Measurements from ENCODE around the gene CACHD1.
"Not testable (repeated sequence)": the region's sequence is repeated elsewhere in the genome, so short reads cannot be mapped to it uniquely, and the experiment has no call there.

CACHD1 gene

DNA sequence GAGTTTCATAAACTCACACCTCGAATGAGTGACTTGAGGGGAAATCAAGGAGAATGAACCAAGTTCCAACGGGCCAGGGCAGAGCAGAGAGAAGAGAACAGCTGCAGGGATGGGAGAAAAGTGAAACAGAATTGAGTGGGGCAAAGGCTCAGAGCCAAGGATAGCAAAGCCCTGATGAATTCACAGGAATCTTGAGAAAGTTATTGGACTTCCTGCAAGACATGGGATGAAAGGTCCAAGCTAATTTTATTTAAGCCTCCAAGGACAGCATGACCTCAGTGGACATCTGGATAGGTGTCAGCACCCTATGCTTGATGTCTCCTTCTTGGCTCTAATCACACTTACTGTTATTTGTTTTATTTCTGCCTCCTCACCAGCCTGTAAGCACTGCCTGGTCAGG, 232.0 kb downstream of the CACHD1 start:
- DNase-seq (ENCODE audit: low read depth), result no peak

DNA sequence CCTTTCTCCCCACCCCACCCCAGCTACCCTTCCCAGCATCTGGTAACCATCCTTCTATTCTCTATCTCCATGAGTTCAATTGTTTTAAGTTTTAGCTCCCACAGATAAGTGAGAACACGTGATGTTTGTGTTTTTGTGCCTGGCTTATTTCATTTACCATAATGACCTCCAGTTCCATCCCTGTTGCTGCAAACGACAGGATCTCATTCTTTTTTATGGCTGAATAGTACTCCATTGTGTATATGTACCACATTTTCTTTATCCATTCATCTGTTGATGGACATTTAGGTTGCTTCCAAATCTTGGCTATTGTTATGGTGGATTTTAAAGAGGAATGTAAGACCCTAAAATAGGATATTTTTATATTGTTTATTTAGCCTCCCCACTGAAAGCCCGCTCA, 232.7 kb downstream of the CACHD1 start:
- not testable (repeated sequence) for DNase-seq (ENCODE audit: low read depth)

DNA sequence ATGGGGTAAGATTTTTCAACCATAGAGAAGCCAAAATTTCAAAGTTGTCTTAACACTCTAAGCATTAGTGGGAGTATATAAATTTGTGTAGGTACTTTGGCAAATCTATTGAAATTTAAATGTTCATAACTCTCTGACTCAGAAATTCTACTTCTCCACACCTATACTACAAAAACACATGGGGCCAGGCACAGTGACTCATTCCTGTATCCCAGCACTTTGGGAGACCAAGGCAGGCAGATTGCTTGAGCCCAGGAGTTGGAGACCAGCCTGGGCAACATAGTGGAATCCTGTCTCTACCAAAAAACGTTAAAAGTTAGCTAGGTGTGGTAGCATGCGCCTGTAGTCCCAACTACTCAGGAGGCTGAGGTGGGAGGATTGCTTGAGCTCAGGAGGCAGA, 233.7 kb downstream of the CACHD1 start:
- no peak for DNase-seq (ENCODE audit: low read depth)

DNA sequence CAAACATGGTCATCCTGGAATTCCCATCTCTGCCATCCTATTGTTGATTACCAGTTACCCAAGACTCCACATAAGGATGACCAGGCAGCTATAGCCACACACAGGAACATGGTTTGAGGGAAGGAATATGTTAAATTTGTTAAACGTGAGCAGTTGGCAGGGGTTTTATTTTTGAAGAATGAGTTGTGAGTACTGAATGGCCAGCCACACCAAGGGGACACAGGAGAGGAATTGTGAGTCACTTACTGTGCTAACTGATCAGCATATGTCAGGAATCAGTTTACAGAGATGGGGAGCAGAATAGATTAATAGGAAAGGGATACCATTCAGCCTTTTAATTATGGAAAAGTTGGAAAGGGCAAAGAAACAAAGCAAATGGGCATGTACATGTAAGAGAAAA, 235.7 kb downstream of the CACHD1 start:
- no peak for DNase-seq (ENCODE audit: low read depth)

DNA sequence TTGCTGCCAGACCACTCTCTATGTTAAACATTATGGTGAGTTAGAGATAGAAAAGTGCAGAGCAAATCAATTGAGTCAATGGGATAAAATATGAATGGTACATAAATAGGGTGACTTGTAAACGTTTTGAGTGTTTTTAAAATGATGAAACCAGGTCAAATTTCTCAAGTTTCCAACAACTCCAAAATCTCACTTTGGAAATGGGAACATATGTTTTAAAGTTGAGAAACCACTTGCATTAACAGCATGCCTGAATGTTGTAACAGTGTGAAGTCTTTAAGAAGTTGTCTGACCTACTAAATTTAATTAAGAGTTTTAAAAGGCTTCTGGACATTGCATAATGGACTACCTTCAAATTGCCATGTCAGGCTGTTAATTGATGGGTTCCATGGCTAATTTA, 241.3 kb downstream of the CACHD1 start:
- no peak for DNase-seq (ENCODE audit: low read depth)

DNA sequence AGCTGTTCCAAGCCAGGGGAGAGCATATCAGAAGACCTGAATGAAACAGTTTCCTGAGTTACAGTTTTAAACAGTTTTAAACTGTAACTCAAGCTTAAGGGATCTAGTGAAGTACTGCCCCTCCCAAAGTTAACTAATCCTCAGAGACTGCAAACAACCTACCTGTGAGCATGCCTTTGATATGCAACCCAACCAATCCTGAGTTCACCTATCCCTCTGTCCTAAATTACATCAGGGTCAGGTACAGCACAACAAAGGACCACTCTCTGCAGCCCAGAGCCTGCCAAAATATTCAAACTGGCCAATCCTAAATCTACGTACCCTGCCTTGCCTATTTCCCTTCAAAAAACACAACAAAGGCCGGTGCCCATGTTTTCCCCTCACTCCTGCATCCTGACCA, 242.1 kb downstream of the CACHD1 start:
- no peak for DNase-seq (ENCODE audit: low read depth)

DNA sequence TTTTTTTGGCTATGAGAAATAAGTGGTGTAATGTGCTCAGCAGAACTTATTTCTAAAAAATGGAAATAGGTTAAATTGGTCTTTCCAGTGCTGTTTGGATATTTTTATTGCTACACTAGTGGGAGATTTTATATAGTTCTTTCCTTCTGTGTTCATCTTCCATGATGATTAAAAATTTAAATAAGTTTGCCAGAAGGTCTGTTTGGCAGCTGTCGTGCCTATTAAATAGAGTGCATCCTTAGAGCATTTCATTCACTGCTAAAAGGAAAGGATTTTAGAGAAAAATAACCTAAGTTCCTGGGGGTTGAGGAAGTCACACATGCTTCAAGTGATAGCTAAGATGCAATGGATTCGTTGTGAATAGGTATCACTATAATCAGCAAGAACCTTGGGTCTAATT, 245.3 kb downstream of the CACHD1 start:
- DNase-seq (ENCODE audit: low read depth), result no peak

DNA sequence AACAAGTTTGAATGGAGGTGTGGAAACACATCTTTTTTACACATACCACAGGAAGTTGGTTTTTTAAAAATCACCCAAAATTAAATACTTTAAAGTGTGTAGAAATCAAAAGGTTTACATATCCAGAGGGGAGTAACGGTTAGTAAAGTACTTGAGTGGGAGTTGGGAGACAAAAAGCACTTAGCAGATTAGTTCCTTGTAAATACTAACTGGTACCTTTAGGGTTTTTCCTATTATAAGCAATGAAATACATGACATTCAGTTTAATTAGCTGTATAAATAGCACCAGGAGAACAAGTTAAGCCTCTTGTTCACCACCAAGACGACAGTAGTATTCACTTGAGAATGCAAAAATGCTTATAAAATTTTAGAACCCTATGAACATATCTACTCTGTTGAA, 251.2 kb downstream of the CACHD1 start:
- DNase-seq (ENCODE audit: low read depth), result no peak

DNA sequence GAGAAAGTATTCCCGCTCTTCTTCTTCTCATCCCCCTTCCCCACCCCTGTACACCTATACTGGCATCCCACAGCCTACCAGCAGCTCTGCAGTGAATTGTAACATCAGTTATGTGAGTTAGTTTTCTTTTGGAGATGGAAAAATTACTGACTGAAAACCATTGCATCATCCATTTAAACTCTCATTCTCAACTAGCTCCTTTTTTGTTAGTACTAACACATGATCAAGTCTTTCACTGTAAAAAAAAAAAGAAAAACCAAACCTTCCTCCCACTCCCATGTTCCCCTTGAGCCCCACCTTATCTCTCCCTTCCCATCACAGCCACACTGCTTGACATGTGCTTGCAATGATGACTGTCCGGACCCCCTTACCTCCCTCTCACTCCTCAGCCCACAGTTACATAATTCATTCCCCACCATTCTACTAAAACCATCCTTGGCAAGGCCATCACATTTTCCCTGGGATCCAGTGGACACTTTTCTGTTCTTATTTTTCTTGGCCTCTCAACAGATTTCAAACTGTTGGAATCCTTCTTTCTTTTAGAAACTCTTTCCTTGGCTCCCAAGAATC, 251.7 kb downstream of the CACHD1 start:
- DNase-seq (ENCODE audit: low read depth), result no peak

DNA sequence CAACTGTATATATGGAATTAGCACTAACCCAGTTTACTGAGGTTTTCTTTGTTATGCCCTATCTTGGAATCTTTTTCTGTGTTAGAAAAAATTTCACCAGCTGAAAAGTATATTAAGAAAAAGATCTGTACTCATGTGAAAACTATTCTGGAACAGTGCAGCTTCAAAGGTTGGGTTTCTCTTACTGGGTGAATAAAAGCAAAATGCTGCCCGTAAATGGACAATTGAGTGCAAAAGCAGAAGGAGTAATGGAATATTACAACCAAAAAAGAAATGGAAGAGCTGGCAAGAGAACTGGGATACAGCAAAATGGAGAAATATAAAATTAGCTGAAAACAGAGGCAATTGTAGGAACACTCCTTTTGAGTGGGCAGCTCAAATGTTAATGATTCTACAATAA, 257.9 kb downstream of the CACHD1 start:
- DNase-seq (ENCODE audit: low read depth), result no peak

DNA sequence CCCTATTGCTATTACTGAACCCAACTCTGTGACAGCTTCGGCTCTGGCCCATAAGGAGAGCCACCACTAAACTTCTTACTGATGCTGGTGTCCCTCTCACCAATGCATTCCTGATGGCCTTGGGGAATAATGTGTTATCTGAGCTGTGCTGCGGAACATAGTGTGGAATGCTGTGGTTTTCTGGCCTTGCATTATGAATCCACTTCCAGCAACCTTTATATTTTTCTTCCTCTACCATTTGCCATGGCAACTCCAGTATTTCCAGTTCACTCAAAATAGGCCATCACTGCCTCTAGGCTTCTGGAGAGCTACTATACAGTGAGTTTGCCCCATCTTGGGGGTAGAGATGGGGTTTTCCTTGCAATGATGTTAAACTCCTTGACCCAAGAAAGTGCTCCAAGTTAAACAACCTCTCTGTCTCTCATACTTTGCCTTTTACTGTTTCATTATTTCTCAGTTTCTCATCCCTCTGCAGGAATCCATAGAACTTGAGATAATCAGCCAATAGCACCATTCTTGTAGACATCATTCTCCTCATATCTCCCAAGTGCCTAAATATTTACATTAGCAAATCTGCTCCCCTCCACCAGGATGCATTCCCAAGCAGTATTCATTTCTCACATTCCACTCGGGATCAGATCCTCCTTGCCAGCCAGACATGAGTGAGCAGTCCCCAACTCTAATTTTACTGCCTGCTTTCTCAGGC, 263.8 kb downstream of the CACHD1 start:
- no peak for DNase-seq (ENCODE audit: low read depth)

DNA sequence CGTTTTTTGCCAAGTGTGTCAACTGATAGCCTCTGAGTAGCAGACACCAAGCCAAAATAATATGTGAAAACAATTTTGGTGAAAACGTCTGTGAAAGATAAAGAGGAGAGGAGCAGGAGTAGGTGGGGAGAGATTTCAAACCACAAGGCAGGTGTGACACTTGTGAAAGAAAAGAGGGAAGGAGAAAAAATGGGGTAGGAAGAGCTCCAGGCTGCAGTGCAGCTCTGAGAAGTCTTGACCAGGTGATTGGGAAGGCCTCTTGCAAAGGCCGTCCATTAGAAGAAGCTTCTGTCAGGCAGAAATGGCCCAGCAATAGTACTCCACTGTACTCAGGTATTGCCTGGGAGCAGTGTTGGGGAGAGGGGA, 264.3 kb downstream of the CACHD1 start:
- no peak for DNase-seq (ENCODE audit: low read depth)

DNA sequence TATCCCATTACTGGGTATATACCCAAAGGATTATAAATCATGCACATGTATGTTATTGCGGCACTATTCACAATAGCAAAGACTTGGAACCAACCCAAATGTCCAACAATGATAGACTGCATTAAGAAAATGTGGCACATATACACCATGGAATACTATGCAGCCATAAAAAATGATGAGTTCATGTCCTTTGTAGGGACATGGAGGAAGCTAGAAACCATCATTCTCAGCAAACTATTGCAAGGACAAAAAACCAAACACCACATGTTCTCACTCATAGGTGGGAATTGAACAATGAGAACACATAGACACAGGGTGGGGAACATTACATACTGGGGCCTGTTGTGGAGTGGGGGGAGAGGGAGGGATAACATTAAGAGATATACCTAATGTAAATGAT, 270.8 kb downstream of the CACHD1 start:
- DNase-seq (ENCODE audit: low read depth), result not testable (repeated sequence)

Measured in activated T-helper 1 cell treated with Interleukin-2 at 50 U/mL for 16 hours (primary cell).